Cardiac fibroblast (primary cell): Measurements from ENCODE around the gene TANGO2.

ENCODE experiments used
- DNase-seq, 2 donors: peaks; one replicate each; pipeline versions ENCODE4 v3.0.0 to v3.0.0-alpha.2; 2010; ENCODE audit warnings: low read depth in 2 of 2
- H3K4me3 ChIP-seq, 2 donors: replicated peaks in 1 of 2; 1 replicate in 1 of 2; 2 replicates in 1 of 2; pipeline ENCODE4 v1.5.1; 2011; ENCODE audit warnings: low read depth in 2 of 2, low read length in 2 of 2, mild to moderate bottlenecking in 2 of 2, moderate library complexity in 1 of 2
- CTCF ChIP-seq: IDR thresholded peaks from one replicate; pipeline ENCODE4 v1.5.1; 2011; ENCODE audit warnings: low read depth, mild to moderate bottlenecking, low read length, inconsistent platforms

TANGO2 gene

GRCh38 chr22:20106849-20107237, 85.9 kb downstream of the TANGO2 start:
- TF ChIP-seq CTCF = no peak
- H3K4me3 ChIP-seq = no peak overlapping the region
- DNase-seq = no peak

- no peak for DNase-seq
- H3K4me3 ChIP-seq = no peak overlapping the region
- TF ChIP-seq CTCF = no peak
Measured at GRCh38 chr22:20107471-20107901, 86.6 kb downstream of the TANGO2 start.

- H3K4me3 ChIP-seq = no peak overlapping the region
- no peak for TF ChIP-seq CTCF
- DNase-seq = no peak
Measured at GRCh38 chr22:20107951-20108756, 87.2 kb downstream of the TANGO2 start.

- H3K4me3 ChIP-seq = no peak overlapping the region
- TF ChIP-seq CTCF = no peak
- DNase-seq = no peak
Measured at GRCh38 chr22:20108757-20109230, 87.9 kb downstream of the TANGO2 start.

- no peak for DNase-seq
- H3K4me3 ChIP-seq = no peak overlapping the region
- no peak for TF ChIP-seq CTCF
Measured at GRCh38 chr22:20109411-20110358, 88.8 kb downstream of the TANGO2 start.

- H3K4me3 ChIP-seq = no peak overlapping the region
- DNase-seq = no peak
- TF ChIP-seq CTCF = no peak
Measured at GRCh38 chr22:20110359-20110985, 89.6 kb downstream of the TANGO2 start.
